ENCODE measurements around the gene USP48.

Gene USP48

GRCh38 chr1:21628798-21629393, 154.1 kb downstream of the USP48 start:
- H3K4me3 ChIP-seq (replicated peaks; ENCODE audit: low read depth, low read length): no peak overlapping the region
- no peak for TF ChIP-seq CTCF (IDR thresholded peaks at IDR 0.05; ENCODE audit: low read length, missing control alignments)
- DNase-seq (ENCODE audit: low read depth): no peak

All from fibroblast of pulmonary artery (primary cell).